DMS153 (cell line): ENCODE data around the gene EPM2AIP1.
"Not testable (repeated sequence)": the region's sequence is repeated elsewhere in the genome, so short reads cannot be mapped to it uniquely, and the experiment has no call there.

Source experiments
- DNase-seq: peaks from one replicate; lab custom pipeline; 2025; lab: John Stamatoyannopoulos, UW

The EPM2AIP1 gene

GRCh38 chr3:36992806-36993325 lies at the start of gene EPM2AIP1:
EPM2AIP1 (minus strand) TSS chr3:36993131; CDS start chr3:36993077, 54 bp downstream.
- no peak for DNase-seq

- DNase-seq: not testable (repeated sequence)
These were observed 49.8 kb upstream of the EPM2AIP1 start for GRCh38 chr3:37042712-37043111.

- no peak for DNase-seq
These were observed 48.7 kb upstream of the EPM2AIP1 start for GRCh38 chr3:37041546-37042195.

- DNase-seq: no peak
These were observed 47.3 kb upstream of the EPM2AIP1 start for GRCh38 chr3:37040231-37040630.

GRCh38 chr3:37039161-37039846 lies 46.4 kb upstream of the EPM2AIP1 start:
- no peak for DNase-seq

- no peak for DNase-seq
These were observed 44.4 kb upstream of the EPM2AIP1 start for GRCh38 chr3:37037352-37037751.

- DNase-seq: no peak
These were observed 40.0 kb upstream of the EPM2AIP1 start for GRCh38 chr3:37032961-37033360.

- DNase-seq: no peak
These were observed 38.3 kb upstream of the EPM2AIP1 start for GRCh38 chr3:37031096-37031682.

- DNase-seq: no peak
These were observed 37.7 kb upstream of the EPM2AIP1 start for GRCh38 chr3:37030588-37030987.

- no peak for DNase-seq
These were observed 36.7 kb upstream of the EPM2AIP1 start for GRCh38 chr3:37029516-37030163.

- no peak for DNase-seq
These were observed 36.2 kb upstream of the EPM2AIP1 start for GRCh38 chr3:37029111-37029510.

- no peak for DNase-seq
These were observed 35.4 kb upstream of the EPM2AIP1 start for GRCh38 chr3:37028329-37028728.

- no peak for DNase-seq
These were observed 33.9 kb upstream of the EPM2AIP1 start for GRCh38 chr3:37026851-37027250.

GRCh38 chr3:37025561-37026335 lies 32.8 kb upstream of the EPM2AIP1 start:
- DNase-seq: no peak

- no peak for DNase-seq
These were observed 32.0 kb upstream of the EPM2AIP1 start for GRCh38 chr3:37024820-37025405.

GRCh38 chr3:37024092-37024491 lies 31.2 kb upstream of the EPM2AIP1 start:
- no peak for DNase-seq

- no peak for DNase-seq
These were observed 24.8 kb upstream of the EPM2AIP1 start for GRCh38 chr3:37017683-37018082.

- DNase-seq: no peak
These were observed 24.0 kb upstream of the EPM2AIP1 start for GRCh38 chr3:37016903-37017302.

GRCh38 chr3:37015642-37016041 lies 22.7 kb upstream of the EPM2AIP1 start:
- DNase-seq: no peak

GRCh38 chr3:37014620-37015019 lies 21.7 kb upstream of the EPM2AIP1 start:
- DNase-seq: no peak
